Activated CD4-positive, alpha-beta T cell treated with anti-CD3 and anti-CD28 coated beads for 36 hours (primary cell): Measurements from ENCODE around the gene C10orf62. TPM values are rescaled to one million over a fixed set of nuclear protein-coding genes. Genes with fewer than 3 reads are reported as not detected.

Experiments used
- ATAC-seq: fragments of 200-7000 bp; cut with Tn5 transposase; one replicate; pipeline ENCODE4 v1.10.0; 2021; ENCODE audit warnings: mild to moderate bottlenecking, moderate library complexity
- CTCF ChIA-PET: fragments of 350-600 bp; sonication (Branson Sonifier 250); formaldehyde crosslinking; loops from one replicate; lab custom pipeline; 2021; ENCODE audit warnings: antibody characterized with exemption; lab: Charles Lee
- POLR2A ChIA-PET: fragments of 350-600 bp; sonication (Branson Sonifier 250); formaldehyde crosslinking; loops from one replicate; lab custom pipeline; 2021; ENCODE audit warnings: antibody characterized with exemption, inconsistent platforms; lab: Charles Lee
- DNase-seq: peaks from one replicate; pipeline ENCODE4 v3.0.0-alpha.2; 2020
- H3K27ac Mint-ChIP-seq: one replicate; pipeline ENCODE4 v1.8.0; 2021; ENCODE audit warnings: mixed read lengths
- H3K27me3 Mint-ChIP-seq: one replicate; pipeline ENCODE4 v1.8.0; 2021; ENCODE audit warnings: mixed read lengths
- H3K36me3 Mint-ChIP-seq: one replicate; pipeline ENCODE4 v1.8.0; 2021; ENCODE audit warnings: low read depth, mixed read lengths
- H3K4me1 Mint-ChIP-seq: one replicate; pipeline ENCODE4 v1.8.0; 2021; ENCODE audit warnings: mixed read lengths
- H3K4me3 Mint-ChIP-seq: one replicate; pipeline ENCODE4 v1.8.0; 2021; ENCODE audit warnings: mild to moderate bottlenecking, moderate library complexity, mixed read lengths
- H3K9me3 Mint-ChIP-seq: one replicate; pipeline ENCODE4 v1.8.0; 2021; ENCODE audit warnings: low read depth, mixed read lengths
- intact Hi-C, 2 experiments: fragments of 100-400 bp; cut with DNase I in 1 of 2; cut with micrococcal nuclease in 1 of 2; formaldehyde crosslinking; loops; one replicate each; pipeline versions ENCODE4 v1.14.2 to v1.15.1; 2022 to 2024; cut with DNase I, micrococcal nuclease
- total RNA-seq, 2 experiments: library from RNA; stranded (reverse); gene quantifications; one replicate each; pipeline ENCODE4 v1.2.3, GENCODE V29; 2021

C10orf62 gene
- total RNA-seq, 2 experiments from 2014 or later: not detected

GRCh38 chr10:97566336-97566996 lies 23.1 kb upstream of the C10orf62 start:
- H3K27me3 Mint-ChIP-seq: no peaks in the 10 kb centered on the region
- POLR2A ChIA-PET: no interaction called here
- no peak overlapping the region for H3K27ac Mint-ChIP-seq
- intact Hi-C loops: no loop called here
- CTCF ChIA-PET: interaction anchor here (0.6 kb wide), 1 partner anchor 431 kb away, joined by 3 read pairs; no protein-coding TSS in a partner anchor
- H3K4me1 Mint-ChIP-seq: peaks cover 5% of the 10 kb centered on the region
- ATAC-seq (peak; percentile 86), DNase-seq (peak; percentile 24)
- no peaks in the 10 kb centered on the region for H3K36me3 Mint-ChIP-seq
- no peak overlapping the region for H3K4me3 Mint-ChIP-seq
- no peaks in the 10 kb centered on the region for H3K9me3 Mint-ChIP-seq

GRCh38 chr10:97567891-97568290 lies 21.6 kb upstream of the C10orf62 start:
- no peaks in the 10 kb centered on the region for H3K9me3 Mint-ChIP-seq
- H3K27ac Mint-ChIP-seq: no peak overlapping the region
- no peaks in the 10 kb centered on the region for H3K36me3 Mint-ChIP-seq
- no peaks in the 10 kb centered on the region for H3K27me3 Mint-ChIP-seq
- DNase-seq (no peak), ATAC-seq (no peak)
- peaks cover 5% of the 10 kb centered on the region for H3K4me1 Mint-ChIP-seq
- ChIA-PET POLR2A (no interaction called here), CTCF (no interaction called here)
- no peak overlapping the region for H3K4me3 Mint-ChIP-seq
- intact Hi-C loops: no loop called here

GRCh38 chr10:97570146-97570788 lies 19.3 kb upstream of the C10orf62 start:
- POLR2A ChIA-PET: no interaction called here
- ATAC-seq (no peak), DNase-seq (no peak)
- no peak overlapping the region for H3K4me3 Mint-ChIP-seq
- intact Hi-C loops: no loop called here
- H3K27me3 Mint-ChIP-seq: no peaks in the 10 kb centered on the region
- no peak overlapping the region for H3K27ac Mint-ChIP-seq
- CTCF ChIA-PET: no interaction called here
- no peaks in the 10 kb centered on the region for H3K36me3 Mint-ChIP-seq
- no peaks in the 10 kb centered on the region for H3K9me3 Mint-ChIP-seq
- peaks cover 5% of the 10 kb centered on the region for H3K4me1 Mint-ChIP-seq

- intact Hi-C loops: no loop called here
These were observed 18.6 kb upstream of the C10orf62 start for GRCh38 chr10:97570789-97571471.

DNA sequence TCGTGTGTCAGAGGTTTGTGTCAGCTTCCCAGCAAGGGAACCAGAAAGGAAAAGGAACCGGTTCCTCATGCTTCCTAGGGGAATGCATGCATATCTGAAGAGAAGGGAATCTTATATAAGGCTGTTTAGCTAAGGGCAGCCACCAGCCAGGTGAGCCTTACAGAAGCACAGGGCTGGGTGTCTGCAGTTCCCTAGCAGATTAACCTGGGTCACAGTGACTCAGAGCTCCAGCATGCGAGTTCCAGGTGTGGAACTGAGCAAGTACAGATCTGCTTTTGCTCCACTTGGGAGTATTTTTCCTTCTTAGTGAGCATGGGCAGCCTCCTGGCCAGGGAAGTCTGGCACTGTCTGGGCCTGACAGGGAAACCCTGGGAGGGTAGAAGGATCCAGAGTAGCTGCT lies 17.9 kb upstream of the C10orf62 start:
- H3K4me3 Mint-ChIP-seq: no peak overlapping the region
- POLR2A ChIA-PET: no interaction called here
- no peaks in the 10 kb centered on the region for H3K9me3 Mint-ChIP-seq
- no peaks in the 10 kb centered on the region for H3K36me3 Mint-ChIP-seq
- intact Hi-C loops: loop anchor here in 1 of 2 experiments (1.0 kb wide), 2 partner anchors 41 to 160 kb away; no protein-coding TSS in a partner anchor
- H3K27me3 Mint-ChIP-seq: no peaks in the 10 kb centered on the region
- no peak for ATAC-seq
- peaks cover 2% of the 10 kb centered on the region for H3K4me1 Mint-ChIP-seq
- CTCF ChIA-PET: interaction anchor here (0.6 to 1.7 kb wide), 32 partner anchors 9 to 695 kb away, joined by 3 to 9 read pairs (median 3); partner anchors contain the start of genes HOGA1 and PI4K2A
- H3K27ac Mint-ChIP-seq: no peak overlapping the region
- DNase-seq: no peak

More at GRCh38 chr10:97570789-97571471, 18.6 kb upstream of the C10orf62 start:
- ChIA-PET CTCF (interaction anchor here (0.6 to 1.7 kb wide), 10 partner anchors 9 to 695 kb away, joined by 3 to 9 read pairs (median 3); no protein-coding TSS in a partner anchor), POLR2A (no interaction called here)
- no peaks in the 10 kb centered on the region for H3K27me3 Mint-ChIP-seq
- DNase-seq (no peak), ATAC-seq (no peak)
- no peaks in the 10 kb centered on the region for H3K36me3 Mint-ChIP-seq
- no peaks in the 10 kb centered on the region for H3K9me3 Mint-ChIP-seq
- no peak overlapping the region for H3K4me3 Mint-ChIP-seq
- H3K27ac Mint-ChIP-seq: no peak overlapping the region
- peaks cover 5% of the 10 kb centered on the region for H3K4me1 Mint-ChIP-seq

DNA sequence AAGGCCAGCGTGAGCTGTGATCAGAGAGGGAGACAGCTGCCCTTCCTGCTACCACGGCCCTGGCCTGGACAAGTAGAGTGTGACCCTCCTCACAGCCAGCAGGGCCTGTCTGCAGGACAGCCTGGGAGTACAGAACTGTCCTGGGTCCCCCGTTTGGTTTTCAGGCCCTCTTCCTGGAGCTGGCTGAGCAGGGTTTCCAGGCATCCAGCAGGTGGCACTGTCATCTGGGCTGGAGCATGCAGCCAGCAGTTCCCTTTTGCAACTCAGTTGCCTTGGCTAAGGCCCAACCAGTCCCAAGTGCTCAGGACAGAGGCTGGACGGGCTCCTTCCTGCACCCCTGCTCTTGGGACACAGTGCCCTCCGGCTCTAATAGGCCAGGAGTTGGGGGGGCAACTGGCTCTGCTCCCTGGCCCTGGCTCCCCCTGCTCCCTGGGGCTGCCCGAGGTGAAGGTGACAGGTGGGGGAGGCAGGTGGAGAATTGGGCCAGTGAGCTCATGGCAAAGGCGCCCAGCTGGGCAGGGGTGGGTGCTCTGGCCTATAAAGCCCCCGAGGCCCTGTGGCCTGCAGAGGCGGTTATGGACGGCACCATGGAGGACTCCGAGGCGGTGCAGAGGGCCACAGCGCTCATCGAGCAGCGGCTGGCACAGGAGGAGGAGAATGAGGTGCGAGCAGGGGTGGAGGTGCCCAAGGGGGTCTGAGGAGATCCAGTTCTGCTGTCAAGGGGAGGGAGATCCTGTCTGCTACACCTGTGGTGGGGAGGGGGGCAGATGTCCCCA lies 17.1 kb upstream of the C10orf62 start, which contains the start of gene ANKRD2:
ANKRD2 (plus strand) TSS at position 566 of the 776 bp plus-strand sequence; CDS start at position 576, 10 bp downstream.
- no peaks in the 10 kb centered on the region for H3K36me3 Mint-ChIP-seq
- DNase-seq (peak; percentile 79), ATAC-seq (peak; percentile 84)
- CTCF ChIA-PET: interaction anchor here (0.6 to 1.7 kb wide), 31 partner anchors 8 to 451 kb away, joined by 3 to 9 read pairs (median 3); partner anchors contain the start of genes HOGA1 and PI4K2A
- H3K9me3 Mint-ChIP-seq: no peaks in the 10 kb centered on the region
- H3K27ac Mint-ChIP-seq: no peak within 1 kb of the TSS
- intact Hi-C loops: loop anchor here in 1 of 2 experiments (1.0 kb wide), 2 partner anchors 40 to 159 kb away; no protein-coding TSS in a partner anchor
- H3K4me3 Mint-ChIP-seq: no peak within 1 kb of the TSS
- H3K27me3 Mint-ChIP-seq: no peaks in the 10 kb centered on the region
- POLR2A ChIA-PET: interaction anchor here (0.6 kb wide), 1 partner anchor 75 kb away, joined by 4 read pairs; no protein-coding TSS in a partner anchor
- H3K4me1 Mint-ChIP-seq: no peaks in the 10 kb centered on the region

DNA sequence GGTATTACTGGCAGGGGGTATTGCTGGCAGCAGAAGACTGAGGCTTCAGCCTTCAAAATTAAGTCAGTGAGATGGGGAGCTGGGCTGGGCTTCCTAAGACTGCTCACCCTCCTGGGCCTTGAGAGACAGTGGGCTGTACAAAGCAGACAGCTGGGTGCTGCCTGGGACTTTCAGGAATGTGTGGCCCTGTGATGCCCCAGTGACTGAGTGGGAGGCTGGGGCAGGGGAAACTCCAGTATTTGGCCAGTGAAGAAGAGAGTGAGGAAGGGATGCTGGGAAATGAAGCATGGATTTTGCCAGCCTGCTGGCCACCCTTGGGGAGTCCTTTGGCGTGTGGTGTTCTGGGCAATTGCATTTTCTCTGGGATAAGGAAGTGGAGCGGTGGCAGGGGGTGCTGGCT lies 16.5 kb upstream of the C10orf62 start:
- no peak overlapping the region for H3K4me3 Mint-ChIP-seq
- H3K36me3 Mint-ChIP-seq: no peaks in the 10 kb centered on the region
- H3K27ac Mint-ChIP-seq: no peak overlapping the region
- H3K4me1 Mint-ChIP-seq: no peaks in the 10 kb centered on the region
- ATAC-seq (no peak), DNase-seq (no peak)
- no peaks in the 10 kb centered on the region for H3K27me3 Mint-ChIP-seq
- H3K9me3 Mint-ChIP-seq: no peaks in the 10 kb centered on the region
- ChIA-PET POLR2A (interaction anchor here (0.6 kb wide), 1 partner anchor 75 kb away, joined by 4 read pairs; no protein-coding TSS in a partner anchor), CTCF (interaction anchor here (1.0 to 1.4 kb wide), 5 partner anchors 11 to 21 kb away, joined by 3 to 4 read pairs (median 3); partner anchors contain the start of gene HOGA1)
- intact Hi-C loops: no loop called here

DNA sequence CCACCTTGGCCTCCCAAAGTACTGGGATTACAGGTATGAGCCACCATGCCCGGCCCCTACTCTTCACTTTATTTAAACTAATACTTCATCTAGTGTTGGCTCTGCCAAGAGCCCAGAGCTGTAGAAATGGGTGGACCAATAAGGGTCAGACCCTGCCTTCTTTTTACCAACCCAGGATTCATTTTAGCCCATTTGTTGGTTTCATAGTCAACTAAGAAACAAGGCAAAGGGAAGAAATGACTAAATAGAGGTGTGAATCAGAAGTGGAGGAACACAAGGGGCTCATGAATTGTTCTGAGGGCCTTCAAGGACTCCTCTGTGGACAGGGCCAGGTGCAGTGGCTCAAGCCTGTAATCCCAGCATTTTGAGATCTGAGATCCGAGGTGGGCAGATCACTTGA lies 15.8 kb upstream of the C10orf62 start:
- Mint-ChIP-seq H3K36me3 (no peaks in the 10 kb centered on the region), H3K4me3 (no peak overlapping the region), H3K9me3 (no peaks in the 10 kb centered on the region), H3K27ac (no peak overlapping the region), H3K27me3 (no peaks in the 10 kb centered on the region), H3K4me1 (no peaks in the 10 kb centered on the region)
- no peak for DNase-seq
- intact Hi-C loops: no loop called here
- ChIA-PET POLR2A (no interaction called here), CTCF (interaction anchor here (0.6 to 1.0 kb wide), 2 partner anchors 21 to 67 kb away, joined by 3 read pairs; partner anchors contain the start of gene PI4K2A)
- peak; percentile 59 for ATAC-seq

GRCh38 chr10:97574374-97575126 lies 15.0 kb upstream of the C10orf62 start:
- H3K9me3 Mint-ChIP-seq: no peaks in the 10 kb centered on the region
- H3K4me3 Mint-ChIP-seq: no peak overlapping the region
- peak; percentile 27 for DNase-seq
- H3K4me1 Mint-ChIP-seq: no peaks in the 10 kb centered on the region
- H3K27ac Mint-ChIP-seq: no peak overlapping the region
- ChIA-PET POLR2A (no interaction called here), CTCF (interaction anchor here (0.6 to 1.2 kb wide), 2 partner anchors 40 to 66 kb away, joined by 3 to 4 read pairs; partner anchors contain the start of gene PI4K2A)
- intact Hi-C loops: no loop called here
- no peak for ATAC-seq
- no peaks in the 10 kb centered on the region for H3K36me3 Mint-ChIP-seq
- H3K27me3 Mint-ChIP-seq: no peaks in the 10 kb centered on the region

DNA sequence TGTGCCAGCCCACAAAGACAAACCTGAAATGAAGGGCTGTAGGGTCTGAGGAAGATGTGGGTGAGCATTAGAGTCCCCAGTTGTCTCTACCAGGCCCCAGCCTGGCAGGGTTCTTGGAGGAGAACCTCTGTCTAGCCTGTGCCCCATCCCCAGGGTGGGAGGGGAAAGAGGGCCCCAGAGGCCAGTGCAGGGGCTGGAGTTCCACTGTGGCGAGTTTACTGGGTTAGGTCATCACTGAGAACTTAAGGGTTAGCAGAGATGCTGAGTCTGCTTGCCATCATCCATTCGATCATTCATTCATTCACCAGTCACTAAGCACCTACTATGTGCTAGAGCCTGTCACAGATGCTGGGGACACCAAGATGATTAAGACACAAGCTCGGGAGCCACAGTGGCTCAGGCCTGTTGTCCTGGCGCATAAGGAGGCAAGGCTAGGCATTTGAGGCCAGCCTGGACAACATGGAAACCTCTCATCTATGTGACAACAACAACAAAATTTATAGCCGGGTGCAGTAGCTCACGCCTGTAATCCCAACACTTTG lies 14.3 kb upstream of the C10orf62 start:
- H3K4me3 Mint-ChIP-seq: no peak overlapping the region
- DNase-seq (no peak), ATAC-seq (no peak)
- H3K9me3 Mint-ChIP-seq: no peaks in the 10 kb centered on the region
- POLR2A ChIA-PET: no interaction called here
- H3K36me3 Mint-ChIP-seq: no peaks in the 10 kb centered on the region
- H3K4me1 Mint-ChIP-seq: no peaks in the 10 kb centered on the region
- no peaks in the 10 kb centered on the region for H3K27me3 Mint-ChIP-seq
- H3K27ac Mint-ChIP-seq: no peak overlapping the region
- CTCF ChIA-PET: interaction anchor here (1.2 to 1.4 kb wide), 2 partner anchors 41 to 101 kb away, joined by 4 read pairs; no protein-coding TSS in a partner anchor
- intact Hi-C loops: no loop called here
